Stimulated activated CD8-positive, alpha-beta memory T cell treated with anti-CD3 and anti-CD28 coated beads, Interleukin-7, amount 100 ng/mL, for 1 hour (primary cell): Measurements from ENCODE around the gene LDAH.

Experiments used
- DNase-seq, 2 donors: peaks; one replicate each; pipeline ENCODE4 v3.0.0-alpha.2; 2020; ENCODE audit warnings: low read depth in 2 of 2

Gene LDAH

DNA sequence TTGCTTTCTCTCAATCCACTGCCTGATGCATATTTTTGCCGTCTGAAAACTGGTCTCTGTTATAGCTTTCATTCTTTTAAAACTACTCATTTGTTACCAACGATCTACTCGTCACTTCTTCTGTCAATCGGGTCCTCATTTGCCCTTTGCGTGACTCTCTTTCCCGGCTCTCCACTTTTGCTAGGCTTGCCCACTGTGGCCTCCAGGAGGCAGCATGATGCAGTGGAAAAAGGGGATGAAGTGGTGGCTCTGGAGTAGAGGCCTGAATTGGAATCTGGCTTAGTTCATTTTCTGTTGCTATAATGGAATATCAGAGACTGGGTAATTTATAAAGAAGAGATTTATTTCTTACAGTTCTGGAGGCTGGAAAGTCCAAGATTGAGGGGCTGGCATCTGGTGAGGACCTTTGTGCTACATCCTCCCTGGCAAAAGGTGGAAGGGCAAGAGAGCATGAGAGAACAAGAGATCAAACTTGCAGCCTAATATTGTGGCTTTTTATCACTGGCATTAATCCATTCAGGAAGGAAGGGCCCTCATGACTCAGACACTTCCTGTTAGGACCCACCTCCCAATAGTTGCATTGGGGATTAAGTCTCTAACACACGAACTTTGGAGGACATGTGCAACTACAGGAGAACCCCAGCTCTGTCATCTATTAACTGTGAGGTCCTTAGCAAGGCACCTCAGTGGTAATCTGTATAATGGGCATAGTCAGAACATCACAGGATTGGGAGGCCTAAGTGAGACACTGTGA, 140.6 kb downstream of the LDAH start:
- no peak for DNase-seq

DNA sequence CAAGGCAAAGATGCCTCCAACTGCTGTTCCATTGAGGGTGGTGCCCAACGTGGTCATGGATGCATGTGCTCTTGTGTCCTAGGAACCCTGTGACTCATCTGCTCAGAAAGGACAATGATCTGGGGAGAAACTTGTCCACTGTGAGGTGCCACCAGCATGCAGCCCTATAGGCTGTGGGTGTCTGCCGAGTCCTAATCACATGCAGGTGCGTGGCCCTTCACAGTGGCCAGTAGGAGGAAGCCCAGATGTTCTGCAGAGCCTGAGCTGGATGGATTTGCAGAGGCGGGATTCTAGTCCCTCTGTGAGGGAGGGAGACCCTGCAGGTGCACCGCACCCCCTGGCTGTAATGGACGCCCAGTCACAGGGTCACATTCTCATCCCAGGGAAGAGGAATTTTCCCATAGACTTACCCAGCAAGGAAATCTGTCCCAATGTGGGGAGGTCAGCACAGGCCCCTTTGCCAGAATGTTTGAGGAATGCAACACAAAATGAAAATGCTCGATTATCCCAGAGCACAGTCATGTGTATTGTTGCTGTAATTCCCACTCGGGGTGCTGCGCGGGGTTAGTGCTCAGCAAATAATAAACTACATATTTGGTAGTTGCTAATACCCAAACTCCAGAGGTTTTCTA, 142.0 kb downstream of the LDAH start:
- no peak for DNase-seq

DNA sequence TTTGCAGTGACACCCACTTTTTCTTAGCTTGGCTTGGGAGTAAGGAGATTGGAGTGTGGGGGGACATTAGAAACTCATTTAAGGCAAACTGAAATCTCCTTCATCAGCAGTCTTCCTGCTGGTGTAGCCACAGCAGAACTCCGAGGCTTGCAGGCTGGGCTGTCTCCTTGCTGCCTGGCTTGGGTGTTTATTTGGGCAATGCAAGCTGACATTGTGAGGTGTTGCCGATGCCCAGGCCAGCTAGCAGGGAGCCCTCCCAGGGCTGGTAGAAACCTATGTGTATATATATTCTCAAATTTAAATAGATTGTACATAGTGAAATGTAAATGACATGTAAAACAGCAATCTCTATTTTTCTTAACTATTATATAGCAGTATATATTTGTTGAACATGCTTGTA, 144.1 kb downstream of the LDAH start:
- DNase-seq, result no peak

DNA sequence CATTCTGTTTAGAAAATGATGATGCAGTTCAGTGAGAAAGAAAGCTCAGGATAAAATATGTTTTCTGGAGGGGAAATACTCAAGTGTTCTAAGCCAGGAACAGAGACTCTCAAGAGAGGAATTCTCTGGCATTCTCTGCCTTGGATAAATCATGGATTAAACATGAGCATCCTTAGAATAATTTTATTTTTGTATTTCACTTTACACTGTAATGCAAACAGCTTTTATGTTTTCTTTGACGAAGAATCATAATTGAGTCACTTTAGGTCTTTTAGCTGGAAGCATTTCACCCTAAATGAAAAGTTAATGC, 144.9 kb downstream of the LDAH start:
- DNase-seq, result no peak

DNA sequence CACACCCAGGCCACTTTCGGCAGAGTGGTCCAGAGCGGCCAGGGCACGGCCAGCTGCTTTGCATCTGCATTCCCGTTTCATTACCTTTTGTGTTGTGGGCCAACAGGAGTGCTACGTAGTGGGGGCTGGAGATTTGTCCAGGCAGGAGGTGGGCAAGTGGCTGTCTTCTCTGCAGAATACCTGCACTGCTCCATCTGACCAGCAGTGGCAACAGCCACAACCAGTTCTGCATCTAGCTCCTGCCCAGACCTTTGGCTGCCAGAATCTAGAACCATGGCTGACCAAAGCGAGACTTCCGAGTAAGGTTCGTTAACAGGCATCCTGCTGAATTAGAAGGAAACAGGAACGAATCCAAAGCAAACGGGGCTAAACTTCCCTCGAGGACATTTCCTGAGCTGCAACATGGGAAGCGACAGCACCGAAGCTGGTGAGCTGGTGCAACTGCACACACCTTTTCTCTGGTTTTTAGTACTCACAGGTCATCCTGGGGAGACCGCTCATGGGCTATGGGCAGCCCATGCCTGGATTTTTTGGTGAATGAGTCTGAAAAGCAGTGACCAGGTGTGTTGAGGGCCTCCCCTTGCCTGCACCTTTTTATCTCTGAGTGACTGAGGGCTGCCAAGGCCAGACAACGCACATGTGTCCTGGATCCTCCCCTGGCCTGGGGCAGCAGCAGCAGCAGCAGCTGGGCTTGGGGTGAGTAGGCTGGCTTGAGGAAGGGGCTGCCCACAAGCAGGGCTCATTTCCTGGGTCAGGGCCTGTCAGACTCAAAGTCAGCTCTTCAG, 145.4 kb downstream of the LDAH start:
- no peak for DNase-seq

DNA sequence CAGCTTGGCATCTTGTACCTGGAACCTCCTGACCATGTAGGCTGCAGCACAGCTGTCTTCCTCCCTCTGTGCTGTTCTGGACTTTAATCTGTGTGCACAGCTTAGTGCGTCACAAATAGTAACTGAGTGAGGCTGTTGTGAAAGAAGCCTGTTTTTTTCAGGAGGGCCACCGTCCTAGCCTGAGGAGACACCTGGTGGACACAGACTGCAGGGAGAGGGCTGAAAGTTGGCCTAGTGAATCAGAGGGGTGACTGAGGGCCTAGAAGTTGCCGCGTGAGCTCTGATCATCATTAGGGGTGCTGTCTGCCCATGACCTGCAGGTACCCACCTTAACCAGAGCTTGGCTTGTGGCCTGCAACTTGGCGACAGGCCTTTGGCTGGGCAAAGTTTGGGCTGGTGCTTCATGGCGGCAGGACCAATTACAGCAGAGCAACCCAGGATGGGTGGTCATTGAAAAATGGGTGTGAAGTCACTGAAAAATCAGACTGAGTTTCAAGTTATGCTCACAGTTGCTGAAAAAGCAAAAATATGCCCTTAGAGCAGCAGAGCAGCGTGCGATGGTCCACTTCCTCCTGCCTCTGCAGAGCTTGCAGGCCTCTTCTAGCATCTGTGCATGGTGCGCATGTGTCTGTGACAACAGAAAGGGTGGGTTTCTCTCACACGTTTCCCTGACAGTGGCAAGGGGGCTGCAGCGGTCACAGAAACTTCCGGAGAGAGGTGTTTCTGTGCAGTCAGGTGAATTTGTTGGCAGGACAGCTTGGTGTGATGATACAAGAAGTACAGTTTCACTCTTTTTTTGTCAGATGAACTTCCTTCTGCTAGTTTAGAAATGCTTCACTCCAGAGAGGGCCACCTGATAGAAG, 146.3 kb downstream of the LDAH start:
- DNase-seq, result no peak

DNA sequence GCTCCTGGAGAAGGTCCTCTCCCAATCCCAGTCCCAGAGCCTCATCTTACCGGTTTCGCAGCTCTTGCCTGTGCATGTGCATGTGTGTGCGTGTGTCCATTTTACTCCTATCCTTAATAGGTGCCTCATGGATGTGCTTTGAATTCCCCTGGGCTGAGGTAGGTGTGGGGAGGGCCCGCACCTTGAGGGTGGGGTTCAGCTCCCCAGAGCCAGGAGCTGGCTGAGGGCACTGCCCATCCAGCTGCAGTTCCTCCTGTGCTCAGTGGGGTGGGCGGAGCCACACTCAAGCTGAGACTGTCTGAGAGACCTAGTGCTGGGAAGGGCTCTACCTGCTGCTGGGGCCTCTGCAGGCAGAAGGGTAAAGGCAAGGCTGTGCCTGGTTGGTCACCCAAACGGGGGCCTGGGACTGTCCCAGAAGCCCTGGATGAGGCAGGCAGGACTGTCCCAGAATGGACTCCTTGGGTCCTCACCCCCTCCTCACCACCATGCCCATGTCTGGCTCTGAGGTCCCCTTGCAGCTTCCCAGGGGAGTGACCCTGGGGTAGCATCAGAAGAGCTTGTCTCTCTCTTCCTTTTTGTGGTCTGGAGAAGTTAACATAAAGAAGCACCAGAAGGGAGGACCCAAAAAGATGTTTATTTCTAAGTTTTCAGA, 147.1 kb downstream of the LDAH start:
- no peak for DNase-seq

DNA sequence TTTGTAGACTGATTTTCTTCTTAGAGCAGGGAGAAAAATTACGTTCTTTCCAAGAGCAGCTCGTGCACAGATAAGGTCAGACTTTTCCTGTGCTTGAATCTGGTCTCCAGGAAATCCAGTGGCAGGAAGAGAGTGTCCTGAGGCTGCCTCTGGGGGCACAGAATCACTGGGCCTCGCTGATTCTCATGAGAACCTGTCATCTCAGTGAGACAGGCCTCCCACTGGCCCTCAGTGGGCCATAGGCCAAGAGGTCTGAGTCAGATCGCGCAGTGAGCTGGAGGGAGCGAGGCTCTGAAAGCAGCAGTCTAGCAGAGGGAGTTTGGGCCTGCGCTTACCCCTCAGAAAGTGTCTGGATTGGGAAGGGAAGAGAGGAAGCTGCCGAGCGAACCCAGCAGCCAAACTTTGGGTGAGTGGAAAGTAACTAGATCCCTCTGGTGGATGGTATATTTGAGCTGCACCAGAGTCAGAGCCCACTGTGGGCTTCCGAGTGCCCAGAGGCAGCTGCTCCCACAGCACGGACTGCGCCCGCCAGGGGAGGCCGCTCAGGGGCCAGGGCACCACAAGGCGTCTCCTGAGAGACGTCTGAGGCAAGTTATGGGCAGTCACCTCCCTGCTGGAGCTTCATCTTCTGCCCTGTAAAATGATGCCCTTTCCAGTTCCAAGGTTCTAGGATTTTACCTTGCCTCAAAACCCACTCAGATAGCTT, 147.8 kb downstream of the LDAH start:
- no peak for DNase-seq

DNA sequence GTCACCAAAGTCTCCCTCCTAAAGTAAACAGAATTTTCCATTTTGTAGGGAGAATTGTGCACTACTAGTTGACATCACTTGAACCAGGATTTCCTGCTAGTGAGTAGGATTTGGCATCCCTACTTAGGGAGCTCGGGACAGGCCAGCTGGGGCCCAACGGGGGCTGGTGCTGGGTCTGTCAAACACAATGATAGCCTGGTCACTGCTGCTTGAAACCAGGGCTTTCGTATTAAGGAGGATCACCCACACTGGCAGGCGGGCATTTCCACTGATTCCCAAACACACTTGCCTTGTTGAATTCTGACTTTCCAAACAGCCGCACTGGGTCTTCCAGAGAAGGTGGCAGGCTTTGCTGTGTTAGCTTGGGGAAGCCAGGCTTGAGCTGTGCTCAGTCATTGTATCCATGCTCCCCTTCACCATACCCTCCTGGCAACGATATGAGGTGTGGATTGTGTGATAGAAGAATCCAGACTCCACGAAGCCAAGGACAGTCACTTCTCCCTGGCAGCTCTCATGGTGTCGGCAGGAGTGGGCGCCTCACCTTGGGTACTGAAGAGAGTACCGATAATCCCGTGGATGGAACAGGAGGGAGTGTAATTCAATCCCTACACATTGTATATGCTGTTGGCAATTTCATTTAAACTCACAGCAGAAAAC, 148.5 kb downstream of the LDAH start:
- no peak for DNase-seq

DNA sequence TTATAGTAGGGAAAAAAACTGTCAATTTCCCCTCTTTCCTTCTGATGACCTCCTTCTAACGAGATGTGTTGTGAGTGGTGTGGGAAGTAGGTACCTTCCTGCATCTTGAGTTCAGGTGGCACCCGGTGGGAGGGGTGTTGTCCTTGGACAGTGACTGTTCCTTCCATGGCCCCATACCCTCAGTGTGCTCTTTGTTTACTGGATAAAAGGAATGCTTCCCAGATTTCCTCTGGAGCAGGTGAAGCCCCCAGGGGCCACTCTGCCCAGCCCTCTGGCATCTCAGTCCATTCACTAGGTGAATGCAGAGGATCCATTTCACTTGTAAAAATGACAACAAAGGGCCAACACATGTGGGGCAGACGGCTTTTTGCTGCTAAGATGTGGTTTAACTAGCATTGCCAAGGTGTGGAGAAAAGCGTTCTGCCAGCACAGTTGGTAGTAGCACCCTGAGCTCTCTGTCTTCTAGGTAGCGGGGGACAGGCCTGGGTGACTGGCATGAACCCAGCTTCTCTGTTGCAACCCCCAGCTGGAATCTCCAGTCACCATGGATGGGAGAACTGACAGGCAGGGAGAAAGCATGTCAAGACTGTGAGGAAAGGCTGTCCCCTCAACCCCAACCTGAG, 149.1 kb downstream of the LDAH start:
- DNase-seq, result no peak

DNA sequence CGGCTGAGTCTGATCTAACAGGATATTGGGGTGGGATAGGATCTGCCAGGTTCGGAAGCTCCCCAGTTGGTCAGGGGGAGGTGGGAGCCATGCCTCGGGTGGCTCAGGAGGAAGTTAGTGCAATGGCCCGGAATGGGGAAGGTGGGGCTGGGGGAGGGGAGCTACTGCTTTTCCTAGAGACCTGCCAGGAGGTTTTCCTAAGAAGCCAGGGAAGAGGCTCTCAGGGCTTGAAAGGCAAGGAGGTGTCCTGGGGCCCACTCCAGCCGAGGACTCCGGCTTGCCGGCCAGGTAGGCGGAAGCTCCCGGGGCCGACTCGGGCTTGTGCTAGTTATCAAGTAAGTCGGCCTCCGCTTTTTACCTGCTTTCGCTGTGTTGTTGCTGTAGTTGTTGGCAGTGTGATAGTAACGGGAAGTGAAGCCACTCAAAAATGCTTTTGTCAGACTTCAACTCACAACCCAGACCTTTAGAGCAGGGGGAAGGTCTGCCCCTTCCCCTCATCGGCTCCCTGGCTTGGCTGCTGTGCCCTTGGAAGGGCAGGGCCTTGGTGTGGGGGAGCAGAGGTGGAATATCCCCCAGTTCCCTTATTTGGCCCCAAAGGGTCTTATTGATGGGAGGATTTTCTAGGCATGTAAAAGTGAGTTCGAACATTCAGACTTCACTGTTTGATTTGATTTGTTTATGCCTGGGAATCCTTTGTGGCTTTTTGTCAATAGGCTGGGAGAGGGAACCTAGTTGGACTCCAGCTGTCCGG, 150.5 kb downstream of the LDAH start:
- no peak for DNase-seq

DNA sequence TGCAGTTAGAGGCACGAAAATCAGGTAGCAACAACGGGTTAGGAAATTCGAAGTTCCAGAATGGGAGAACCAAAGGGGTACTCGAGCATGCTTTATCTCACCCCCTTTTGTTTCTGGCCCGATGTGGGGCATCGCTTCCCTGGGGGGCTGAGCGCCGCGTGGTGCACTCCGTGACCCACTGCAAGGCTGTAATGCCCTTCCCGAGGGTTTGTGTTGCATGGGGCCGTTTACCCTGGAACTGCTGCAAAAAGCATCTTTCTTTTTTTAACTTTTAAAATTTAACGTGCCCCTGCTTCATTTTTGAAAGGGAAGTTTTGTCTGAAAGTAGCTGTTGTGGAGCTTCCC, 151.2 kb downstream of the LDAH start:
- DNase-seq, result no peak

DNA sequence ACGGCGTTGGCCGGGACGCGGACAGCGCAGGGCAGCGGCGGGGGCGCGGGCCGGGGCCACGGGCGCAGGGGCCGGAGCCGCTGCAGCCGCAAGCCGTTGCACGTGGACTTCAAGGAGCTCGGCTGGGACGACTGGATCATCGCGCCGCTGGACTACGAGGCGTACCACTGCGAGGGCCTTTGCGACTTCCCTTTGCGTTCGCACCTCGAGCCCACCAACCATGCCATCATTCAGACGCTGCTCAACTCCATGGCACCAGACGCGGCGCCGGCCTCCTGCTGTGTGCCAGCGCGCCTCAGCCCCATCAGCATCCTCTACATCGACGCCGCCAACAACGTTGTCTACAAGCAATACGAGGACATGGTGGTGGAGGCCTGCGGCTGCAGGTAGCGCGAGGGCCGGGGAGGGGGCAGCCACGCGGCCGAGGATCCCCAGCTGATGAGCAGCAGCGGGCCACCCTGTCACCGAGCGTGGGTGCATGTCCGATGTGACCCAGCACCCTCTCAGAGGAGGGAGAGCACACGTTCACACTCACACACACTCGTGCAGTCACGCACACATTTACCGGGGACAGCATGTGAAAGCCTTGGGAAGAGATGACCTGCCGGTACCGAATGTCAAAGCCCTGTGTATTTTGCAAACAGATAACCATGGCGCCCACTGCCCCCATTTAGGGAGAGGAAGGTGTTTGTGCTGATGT, 151.7 kb downstream of the LDAH start:
- no peak for DNase-seq

DNA sequence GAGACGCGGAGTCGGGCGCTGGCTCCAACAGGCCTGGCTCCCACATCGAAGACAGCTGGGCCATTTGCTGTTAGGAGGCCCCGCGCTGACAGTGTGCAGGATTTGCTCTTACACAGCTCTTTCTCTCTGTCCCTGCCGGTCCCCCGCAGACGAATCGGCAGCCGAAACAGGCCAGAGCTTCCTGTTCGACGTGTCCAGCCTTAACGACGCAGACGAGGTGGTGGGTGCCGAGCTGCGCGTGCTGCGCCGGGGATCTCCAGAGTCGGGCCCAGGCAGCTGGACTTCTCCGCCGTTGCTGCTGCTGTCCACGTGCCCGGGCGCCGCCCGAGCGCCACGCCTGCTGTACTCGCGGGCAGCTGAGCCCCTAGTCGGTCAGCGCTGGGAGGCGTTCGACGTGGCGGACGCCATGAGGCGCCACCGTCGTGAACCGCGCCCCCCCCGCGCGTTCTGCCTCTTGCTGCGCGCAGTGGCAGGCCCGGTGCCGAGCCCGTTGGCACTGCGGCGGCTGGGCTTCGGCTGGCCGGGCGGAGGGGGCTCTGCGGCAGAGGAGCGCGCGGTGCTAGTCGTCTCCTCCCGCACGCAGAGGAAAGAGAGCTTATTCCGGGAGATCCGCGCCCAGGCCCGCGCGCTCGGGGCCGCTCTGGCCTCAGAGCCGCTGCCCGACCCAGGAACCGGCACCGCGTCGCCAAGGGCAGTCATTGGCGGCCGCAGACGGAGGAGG, 152.4 kb downstream of the LDAH start:
- DNase-seq, result no peak

DNA sequence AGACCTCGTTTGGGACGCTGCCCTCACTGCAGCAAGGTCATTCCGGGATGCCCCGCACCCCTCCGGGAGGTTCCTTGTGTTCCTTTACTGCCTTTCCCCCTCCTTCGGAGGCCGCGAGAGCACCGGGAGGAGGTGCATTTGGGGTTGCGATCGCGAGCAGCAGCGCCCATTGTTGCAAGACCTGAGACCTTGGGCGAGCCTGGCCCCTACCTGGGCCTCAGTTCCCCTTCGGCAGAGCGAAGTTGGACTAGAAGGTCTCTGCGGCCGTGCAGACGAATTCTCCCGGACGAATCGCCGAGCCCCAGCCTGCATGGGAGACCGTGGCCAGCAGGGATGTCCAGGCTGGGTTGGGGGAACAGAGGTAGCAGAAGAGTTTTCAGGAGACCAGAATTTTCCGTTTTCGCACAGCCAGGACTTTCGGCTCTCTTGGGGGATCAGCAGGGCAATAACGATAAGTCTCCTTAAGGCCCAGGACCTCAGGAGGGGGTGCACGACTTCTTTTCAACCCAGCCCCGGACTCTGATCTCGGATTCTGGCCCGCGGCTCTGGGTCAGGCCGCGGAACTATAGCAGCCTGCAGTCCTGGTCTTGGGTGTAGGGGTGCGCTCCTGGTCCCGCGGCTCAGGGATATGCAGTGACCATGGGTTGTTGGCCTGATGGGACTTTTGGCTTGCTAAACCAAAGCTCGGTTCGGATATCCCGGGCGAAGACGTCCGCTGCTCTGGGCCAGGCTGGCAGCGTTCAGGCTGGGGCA, 153.2 kb downstream of the LDAH start:
- no peak for DNase-seq

DNA sequence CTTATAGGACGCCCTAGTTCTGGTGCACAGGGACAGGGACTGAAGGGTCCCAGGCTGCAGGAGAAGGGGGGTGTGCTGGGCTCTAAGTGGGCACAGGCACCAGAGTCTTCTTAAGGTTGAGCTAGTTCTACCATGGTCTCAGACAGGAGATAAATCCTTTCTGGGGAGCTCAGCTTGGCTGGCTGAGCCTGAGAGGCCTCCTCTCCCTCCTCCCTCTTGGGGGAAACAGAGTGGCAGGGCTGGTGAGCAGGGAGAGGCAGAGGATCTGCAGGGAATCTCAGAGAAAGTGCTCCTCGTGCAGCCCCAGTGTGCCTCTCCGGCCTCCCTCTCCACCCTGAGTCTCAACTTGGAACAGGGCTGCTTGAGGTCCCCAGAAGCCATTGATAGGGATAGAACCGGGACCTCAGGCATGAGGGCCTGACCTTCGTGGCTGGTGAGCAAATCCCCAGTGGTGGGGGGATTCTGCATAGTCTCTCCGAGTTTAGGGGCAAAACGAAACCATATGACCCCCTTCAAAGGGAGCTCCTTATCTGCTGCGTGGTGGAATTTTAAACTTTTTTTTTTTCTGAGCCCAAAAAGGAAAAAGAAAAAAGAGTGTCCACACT, 153.9 kb downstream of the LDAH start:
- DNase-seq, result no peak

DNA sequence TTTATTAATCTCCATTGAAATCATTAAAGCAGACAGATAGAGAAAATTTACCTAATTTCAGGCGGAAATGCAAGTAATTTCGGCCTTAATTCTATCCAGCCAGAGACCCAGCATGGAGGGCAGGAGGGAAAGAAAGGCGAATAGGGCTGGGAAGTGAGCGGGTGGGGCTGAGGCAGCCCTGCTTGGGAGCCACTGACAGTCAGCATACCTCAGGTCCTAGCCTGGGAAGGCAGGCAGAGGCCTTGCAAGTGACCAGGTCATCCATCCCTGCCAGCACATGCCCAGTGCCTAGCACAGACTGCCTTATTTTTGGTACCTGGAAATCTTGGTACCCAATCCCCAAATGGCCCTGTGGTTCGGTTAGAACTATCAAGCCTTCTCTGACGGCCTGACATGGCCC, 154.4 kb downstream of the LDAH start:
- no peak for DNase-seq
